ENCODE data around the gene LGI1. TPM values are rescaled to one million over a fixed set of nuclear protein-coding genes. Genes with fewer than 3 reads are reported as not detected.

LGI1 gene
- total RNA-seq, 1 donor from 2014 or later = 0.26 TPM

DNA sequence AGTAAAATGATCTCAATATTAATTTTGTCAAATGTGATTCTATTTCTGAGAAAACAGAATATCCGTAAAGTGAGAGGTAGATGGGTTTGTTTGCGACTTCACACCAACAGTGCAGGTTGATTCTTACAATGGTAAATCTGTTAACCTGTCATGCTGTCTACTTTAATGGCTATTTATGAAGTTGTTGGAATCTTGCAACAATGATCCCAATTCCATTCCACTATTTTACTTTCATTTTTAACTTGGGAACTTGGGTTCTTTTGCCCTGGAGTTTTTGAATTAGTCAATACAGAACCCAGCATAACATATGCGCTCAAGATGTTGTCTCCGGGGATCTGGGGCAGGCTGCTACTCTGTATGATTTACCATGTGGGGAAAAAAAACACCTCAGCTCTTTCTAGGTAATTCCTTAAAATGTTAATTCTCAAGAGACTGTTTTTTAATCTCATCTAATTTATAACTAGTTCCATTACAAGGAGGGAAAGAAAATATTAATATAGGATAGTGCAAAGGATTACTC is 1.2 kb downstream of the LGI1 start:
- Mint-ChIP-seq H3K36me3 (ENCODE audit: low read depth, unreplicated experiment) (no peaks in the 10 kb centered on the region), H3K27me3 (ENCODE audit: unreplicated experiment) (no peaks in the 10 kb centered on the region), H3K27ac (ENCODE audit: unreplicated experiment) (no peak overlapping the region), H3K4me1 (ENCODE audit: unreplicated experiment) (peaks cover 14% of the 10 kb centered on the region), H3K4me3 (ENCODE audit: unreplicated experiment) (no peak overlapping the region), H3K9me3 (ENCODE audit: unreplicated experiment) (no peaks in the 10 kb centered on the region)
- DNase-seq (ENCODE audit: low spot score) = no peak
- TF ChIP-seq, protein P1, sequence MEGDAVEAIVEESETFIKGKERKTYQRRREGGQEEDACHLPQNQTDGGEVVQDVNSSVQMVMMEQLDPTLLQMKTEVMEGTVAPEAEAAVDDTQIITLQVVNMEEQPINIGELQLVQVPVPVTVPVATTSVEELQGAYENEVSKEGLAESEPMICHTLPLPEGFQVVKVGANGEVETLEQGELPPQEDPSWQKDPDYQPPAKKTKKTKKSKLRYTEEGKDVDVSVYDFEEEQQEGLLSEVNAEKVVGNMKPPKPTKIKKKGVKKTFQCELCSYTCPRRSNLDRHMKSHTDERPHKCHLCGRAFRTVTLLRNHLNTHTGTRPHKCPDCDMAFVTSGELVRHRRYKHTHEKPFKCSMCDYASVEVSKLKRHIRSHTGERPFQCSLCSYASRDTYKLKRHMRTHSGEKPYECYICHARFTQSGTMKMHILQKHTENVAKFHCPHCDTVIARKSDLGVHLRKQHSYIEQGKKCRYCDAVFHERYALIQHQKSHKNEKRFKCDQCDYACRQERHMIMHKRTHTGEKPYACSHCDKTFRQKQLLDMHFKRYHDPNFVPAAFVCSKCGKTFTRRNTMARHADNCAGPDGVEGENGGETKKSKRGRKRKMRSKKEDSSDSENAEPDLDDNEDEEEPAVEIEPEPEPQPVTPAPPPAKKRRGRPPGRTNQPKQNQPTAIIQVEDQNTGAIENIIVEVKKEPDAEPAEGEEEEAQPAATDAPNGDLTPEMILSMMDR (IDR thresholded peaks at IDR 0.05; ENCODE audit: unreplicated experiment) = no peak

DNA sequence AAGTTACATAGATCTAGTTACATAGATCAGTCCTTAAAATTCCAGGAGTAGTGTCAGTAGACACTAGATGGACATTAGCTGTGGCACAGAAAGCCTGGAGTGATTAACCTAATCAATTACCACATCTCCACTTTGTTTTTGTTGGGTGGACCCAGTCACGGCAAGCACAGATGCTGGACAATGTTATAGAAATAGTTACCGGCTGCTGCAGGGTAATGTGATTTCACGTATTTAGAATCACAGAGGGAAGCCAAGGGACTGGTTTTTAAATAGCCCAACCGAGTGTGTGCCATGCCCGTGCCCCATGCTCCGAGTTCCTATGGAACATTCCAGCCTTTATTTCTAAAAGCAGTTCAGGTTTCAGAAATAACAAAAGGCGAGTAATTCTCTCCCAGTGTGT is 2.8 kb downstream of the LGI1 start:
- DNase-seq (ENCODE audit: low spot score) = no peak
- H3K4me1 Mint-ChIP-seq (ENCODE audit: unreplicated experiment) = peaks cover 14% of the 10 kb centered on the region
- no peak overlapping the region for H3K27ac Mint-ChIP-seq (ENCODE audit: unreplicated experiment)
- H3K27me3 Mint-ChIP-seq (ENCODE audit: unreplicated experiment) = no peaks in the 10 kb centered on the region
- TF ChIP-seq, protein P1 (IDR thresholded peaks at IDR 0.05; ENCODE audit: unreplicated experiment) = no peak
- H3K36me3 Mint-ChIP-seq (ENCODE audit: low read depth, unreplicated experiment) = no peaks in the 10 kb centered on the region
- H3K9me3 Mint-ChIP-seq (ENCODE audit: unreplicated experiment) = no peaks in the 10 kb centered on the region
- no peak overlapping the region for H3K4me3 Mint-ChIP-seq (ENCODE audit: unreplicated experiment)

DNA sequence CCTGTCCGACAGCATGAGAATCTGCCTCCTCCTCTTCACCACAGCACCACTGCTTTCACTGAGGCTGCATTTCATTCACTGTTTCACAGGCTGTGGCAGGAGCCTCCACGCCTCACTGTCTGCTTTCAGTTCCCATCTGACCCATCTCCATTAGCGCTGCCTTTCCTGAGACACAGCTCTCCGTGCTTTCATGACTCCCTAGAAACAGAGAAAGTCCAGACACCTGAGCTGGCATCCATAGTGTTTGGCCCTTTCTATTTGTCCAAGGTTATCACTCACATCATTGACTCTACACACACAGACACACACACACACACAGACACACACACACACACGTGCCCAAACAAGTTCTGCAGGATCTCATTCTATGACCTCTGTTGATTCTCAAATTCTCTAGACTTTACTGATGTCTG is 5.2 kb downstream of the LGI1 start:
- H3K4me1 Mint-ChIP-seq (ENCODE audit: unreplicated experiment) = peaks cover 7% of the 10 kb centered on the region
- H3K36me3 Mint-ChIP-seq (ENCODE audit: low read depth, unreplicated experiment) = no peaks in the 10 kb centered on the region

DNA sequence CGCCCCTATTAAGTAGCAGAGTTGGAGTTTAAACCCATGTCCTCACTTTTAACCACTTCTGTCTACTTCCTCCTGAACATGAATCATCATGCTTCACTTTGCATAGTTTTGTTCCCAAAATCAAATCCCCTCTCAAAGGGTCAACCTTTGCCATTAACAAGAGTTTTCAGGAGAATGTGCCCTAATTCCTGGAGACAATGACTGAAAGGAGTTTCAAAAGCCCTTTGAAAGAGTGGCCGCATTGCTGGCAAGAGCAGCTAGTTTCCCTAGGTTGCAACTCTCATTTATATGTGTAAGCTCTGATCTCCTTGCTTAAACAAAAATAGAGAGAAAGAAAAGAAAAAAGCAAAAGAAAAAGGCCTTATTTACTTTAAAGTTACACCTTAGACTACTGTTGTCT is 9.2 kb downstream of the LGI1 start:
- no peaks in the 10 kb centered on the region for H3K36me3 Mint-ChIP-seq (ENCODE audit: low read depth, unreplicated experiment)

More for the DNA sequence above, 5.2 kb downstream of the LGI1 start:
- DNase-seq (ENCODE audit: low spot score) = no peak
- H3K27me3 Mint-ChIP-seq (ENCODE audit: unreplicated experiment) = no peaks in the 10 kb centered on the region
- H3K9me3 Mint-ChIP-seq (ENCODE audit: unreplicated experiment) = no peaks in the 10 kb centered on the region
- TF ChIP-seq, protein P1 (IDR thresholded peaks at IDR 0.05; ENCODE audit: unreplicated experiment) = no peak
- H3K27ac Mint-ChIP-seq (ENCODE audit: unreplicated experiment) = no peak overlapping the region
- no peak overlapping the region for H3K4me3 Mint-ChIP-seq (ENCODE audit: unreplicated experiment)

DNA sequence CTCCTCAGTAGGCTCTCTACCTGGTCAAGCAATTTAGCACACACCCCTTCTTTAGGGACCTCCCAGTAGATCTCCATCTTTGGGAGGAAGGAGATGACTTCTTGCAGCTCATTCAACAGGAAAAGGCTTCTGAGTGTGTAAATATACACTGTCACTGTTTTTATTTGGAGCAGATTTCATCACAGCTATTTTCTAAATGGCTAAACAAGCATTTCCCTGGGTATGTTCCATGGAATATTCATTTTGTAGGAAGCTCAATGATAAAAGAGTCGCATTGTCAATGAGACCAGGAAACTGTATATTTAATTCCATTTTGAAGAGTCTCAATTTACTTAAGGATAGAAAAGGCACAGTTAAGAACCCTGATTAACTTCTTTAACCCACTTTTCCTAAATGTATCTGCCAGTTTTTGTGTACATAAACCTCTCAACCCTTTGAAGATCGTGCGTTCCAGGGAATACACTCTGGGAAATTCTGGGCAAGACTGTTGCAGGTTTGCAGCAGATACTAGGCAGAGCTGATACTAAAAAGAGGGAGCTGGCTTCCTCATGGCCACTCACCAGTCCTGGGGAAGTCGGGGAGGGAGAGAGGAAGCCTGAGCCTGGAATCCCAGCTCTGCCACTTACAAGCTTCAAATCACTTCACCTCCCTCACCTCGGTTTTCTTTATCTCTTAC is 10.1 kb downstream of the LGI1 start:
- no peak for DNase-seq (ENCODE audit: low spot score)
- Mint-ChIP-seq H3K4me3 (ENCODE audit: unreplicated experiment) (no peak overlapping the region), H3K27me3 (ENCODE audit: unreplicated experiment) (peaks cover 1% of the 10 kb centered on the region), H3K9me3 (ENCODE audit: unreplicated experiment) (no peaks in the 10 kb centered on the region), H3K27ac (ENCODE audit: unreplicated experiment) (no peak overlapping the region), H3K36me3 (ENCODE audit: low read depth, unreplicated experiment) (no peaks in the 10 kb centered on the region), H3K4me1 (ENCODE audit: unreplicated experiment) (no peaks in the 10 kb centered on the region)
- TF ChIP-seq, protein P1 (IDR thresholded peaks at IDR 0.05; ENCODE audit: unreplicated experiment) = no peak

More for the DNA sequence above, 9.2 kb downstream of the LGI1 start:
- no peak overlapping the region for H3K27ac Mint-ChIP-seq (ENCODE audit: unreplicated experiment)
- DNase-seq (ENCODE audit: low spot score) = no peak
- H3K9me3 Mint-ChIP-seq (ENCODE audit: unreplicated experiment) = no peaks in the 10 kb centered on the region
- H3K27me3 Mint-ChIP-seq (ENCODE audit: unreplicated experiment) = peaks cover 1% of the 10 kb centered on the region
- no peak overlapping the region for H3K4me3 Mint-ChIP-seq (ENCODE audit: unreplicated experiment)
- TF ChIP-seq, protein P1 (IDR thresholded peaks at IDR 0.05; ENCODE audit: unreplicated experiment) = no peak
- no peaks in the 10 kb centered on the region for H3K4me1 Mint-ChIP-seq (ENCODE audit: unreplicated experiment)
